Kidney epithelial cell (primary cell): ENCODE measurements around the gene SLC12A7. TPM values are rescaled to one million over a fixed set of nuclear protein-coding genes. Genes with fewer than 3 reads are reported as not detected.

ENCODE experiments used
- DNase-seq: peaks from one replicate; pipeline ENCODE4 v3.0.0-alpha.2; 2010; ENCODE audit warnings: low read depth
- H3K27me3 ChIP-seq: 2 replicates; pipeline ENCODE4 v1.6.0; 2011; ENCODE audit warnings: low read length; ENCODE audit not compliant: control insufficient read depth, insufficient read depth
- H3K36me3 ChIP-seq: 2 replicates; pipeline ENCODE4 v1.5.1; 2011; ENCODE audit warnings: low read length; ENCODE audit not compliant: control insufficient read depth, insufficient read depth
- H3K4me3 ChIP-seq: 2 replicates; pipeline ENCODE4 v1.5.1; 2011; ENCODE audit warnings: low read depth, mild to moderate bottlenecking, control low read depth, low read length
- CTCF ChIP-seq: IDR thresholded peaks from 2 replicates; pipeline ENCODE4 v1.5.1; 2011; ENCODE audit warnings: mild to moderate bottlenecking, moderate library complexity, low read length, control low read depth, inconsistent platforms; ENCODE audit not compliant: insufficient read depth, poor library complexity, severe bottlenecking
- total RNA-seq: library from RNA; depleted of rRNA; stranded (reverse); fragments of >200 nt; gene quantifications from 2 replicates; pipeline ENCODE4 v1.2.3, GENCODE V29; 2015

The SLC12A7 gene
- total RNA-seq, 1 donor from 2014 or later = 50.3 TPM

- no peak for DNase-seq
- TF ChIP-seq CTCF = no peak
- Histone ChIP-seq H3K4me3 (no peak overlapping the region), H3K27me3 (no peaks in the 10 kb centered on the region), H3K36me3 (no peaks in the 10 kb centered on the region)
Measured at GRCh38 chr5:1103505-1104326, 8.1 kb downstream of the SLC12A7 start.

GRCh38 chr5:1103093-1103492 lies 8.8 kb downstream of the SLC12A7 start:
- no peak for DNase-seq
- no peaks in the 10 kb centered on the region for H3K27me3 ChIP-seq
- H3K4me3 ChIP-seq = no peak overlapping the region
- TF ChIP-seq CTCF = no peak
- H3K36me3 ChIP-seq = no peaks in the 10 kb centered on the region

- DNase-seq = no peak
- TF ChIP-seq CTCF = no peak
Measured at GRCh38 chr5:1101961-1102713, 9.7 kb downstream of the SLC12A7 start.

DNA sequence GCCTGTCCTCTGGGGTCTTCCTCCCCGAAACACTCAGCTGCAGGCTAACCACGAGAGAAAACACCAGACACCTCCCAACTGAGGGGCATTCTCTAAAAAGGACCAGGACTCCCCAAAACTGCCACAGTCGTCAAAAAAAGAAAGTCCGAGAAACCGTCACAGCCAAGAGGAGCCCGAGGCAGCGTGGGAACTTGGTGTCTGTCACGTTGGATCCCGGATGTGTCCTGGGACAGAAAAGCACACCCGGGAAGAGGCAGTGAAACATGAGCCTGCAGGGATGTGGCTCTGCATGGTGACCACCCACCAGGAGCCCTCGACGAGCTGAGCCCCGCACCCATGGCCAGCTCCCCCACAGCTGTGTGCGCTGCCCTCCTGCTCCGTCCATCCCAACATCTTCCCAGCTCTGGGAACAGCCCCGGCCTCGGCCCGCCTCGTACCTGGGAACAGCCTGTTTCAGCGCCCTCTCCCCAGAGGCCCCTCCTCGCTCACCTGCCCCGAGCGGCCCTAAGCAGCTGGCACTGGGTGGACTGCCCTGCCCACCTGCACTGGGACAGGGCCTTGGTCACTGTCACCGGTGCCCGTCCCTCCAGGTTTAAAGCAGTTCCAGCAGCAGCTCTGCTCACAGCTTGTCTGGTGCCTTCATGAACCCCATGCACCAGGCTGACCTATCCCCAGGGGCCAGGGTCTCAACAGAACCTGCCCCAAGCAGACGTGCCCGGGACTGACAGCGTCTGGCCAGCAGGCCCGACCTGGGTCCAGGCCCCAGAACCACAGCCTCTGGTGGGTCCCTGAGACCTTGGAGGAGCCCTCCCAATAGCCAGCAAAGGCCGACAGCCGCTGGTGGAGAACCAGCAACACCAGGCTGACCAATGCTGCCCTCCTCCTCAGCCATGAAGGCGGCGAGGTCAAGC lies 10.9 kb downstream of the SLC12A7 start:
- no peak overlapping the region for H3K4me3 ChIP-seq
- H3K27me3 ChIP-seq = no peaks in the 10 kb centered on the region
- no peaks in the 10 kb centered on the region for H3K36me3 ChIP-seq
- no peak for DNase-seq
- TF ChIP-seq CTCF = no peak

More at GRCh38 chr5:1101961-1102713, 9.7 kb downstream of the SLC12A7 start:
- H3K36me3 ChIP-seq = no peaks in the 10 kb centered on the region
- no peak overlapping the region for H3K4me3 ChIP-seq
- H3K27me3 ChIP-seq = no peaks in the 10 kb centered on the region

DNA sequence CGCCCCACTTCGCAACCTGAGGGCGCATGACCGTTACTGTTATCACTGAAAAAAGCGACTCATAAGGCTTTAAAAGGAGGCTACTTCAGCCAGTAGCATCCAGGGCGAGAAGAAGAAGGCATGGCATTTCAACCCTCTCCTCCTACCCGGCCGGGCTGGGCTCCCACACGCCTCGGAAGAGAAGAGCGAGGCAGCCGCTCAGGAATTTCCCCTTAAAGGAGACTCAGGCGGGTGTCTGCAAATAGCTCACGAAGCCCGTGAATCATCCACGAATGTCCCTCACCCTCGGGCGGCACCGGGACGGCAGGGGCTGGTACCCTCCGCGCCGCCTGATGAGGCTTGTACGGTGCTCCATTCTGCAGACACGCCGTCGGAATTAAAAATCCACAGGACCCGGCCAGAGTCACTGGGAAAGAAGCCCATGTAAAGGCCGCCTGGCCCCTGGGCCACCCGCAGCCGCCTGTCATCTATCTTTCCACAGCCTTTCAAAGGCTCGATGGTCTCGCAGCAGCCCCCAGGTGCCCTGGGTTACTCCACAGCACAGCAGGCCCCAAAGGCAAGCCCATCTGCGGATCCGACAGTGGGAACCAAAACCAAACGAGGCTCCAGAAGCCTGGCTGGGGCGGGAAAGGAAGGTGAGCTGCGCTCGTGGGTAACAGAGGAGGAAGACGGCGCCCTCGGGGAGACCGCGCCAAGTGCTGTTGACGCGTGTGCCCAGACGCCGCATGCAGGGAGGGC lies 11.8 kb downstream of the SLC12A7 start:
- Histone ChIP-seq H3K4me3 (no peak overlapping the region), H3K36me3 (no peaks in the 10 kb centered on the region), H3K27me3 (no peaks in the 10 kb centered on the region)
- DNase-seq = no peak
- no peak for TF ChIP-seq CTCF
